Activated CD8-positive, alpha-beta T cell treated with anti-CD3 and anti-CD28 coated beads for 36 hours (primary cell): Measurements from ENCODE around the gene BDP1. TPM values are rescaled to one million over a fixed set of nuclear protein-coding genes. Genes with fewer than 3 reads are reported as not detected.

Experiments used
- ATAC-seq: fragments of 200-7000 bp; cut with Tn5 transposase; one replicate; pipeline ENCODE4 v1.10.0; 2021; ENCODE audit warnings: mild to moderate bottlenecking, moderate library complexity
- CTCF ChIA-PET: fragments of 350-600 bp; sonication (Branson Sonifier 250); formaldehyde crosslinking; loops from one replicate; lab custom pipeline; 2021; ENCODE audit warnings: antibody characterized with exemption; lab: Charles Lee
- POLR2A ChIA-PET: fragments of 350-600 bp; sonication (Branson Sonifier 250); formaldehyde crosslinking; loops from one replicate; lab custom pipeline; 2021; ENCODE audit warnings: antibody characterized with exemption; lab: Charles Lee
- DNase-seq: peaks from one replicate; pipeline ENCODE4 v3.0.0-alpha.2; 2020
- H3K27ac Mint-ChIP-seq: one replicate; pipeline ENCODE4 v1.8.0; 2021; ENCODE audit warnings: mild to moderate bottlenecking, mixed read lengths
- H3K27me3 Mint-ChIP-seq: one replicate; pipeline ENCODE4 v1.8.0; 2021; ENCODE audit warnings: mixed read lengths
- H3K36me3 Mint-ChIP-seq: one replicate; pipeline ENCODE4 v1.8.0; 2021; ENCODE audit warnings: low read depth, mixed read lengths
- H3K4me1 Mint-ChIP-seq: one replicate; pipeline ENCODE4 v1.8.0; 2021; ENCODE audit warnings: low read depth, mixed read lengths
- H3K4me3 Mint-ChIP-seq: one replicate; pipeline ENCODE4 v1.8.0; 2021; ENCODE audit warnings: mild to moderate bottlenecking, moderate library complexity, mixed read lengths
- H3K9me3 Mint-ChIP-seq: one replicate; pipeline ENCODE4 v1.8.0; 2021; ENCODE audit warnings: mixed read lengths
- intact Hi-C: fragments of 100-400 bp; cut with micrococcal nuclease; formaldehyde crosslinking; loops from one replicate; pipeline ENCODE4 v1.10.0; 2022
- total RNA-seq, 2 experiments: library from RNA; stranded (reverse); gene quantifications; one replicate each; pipeline ENCODE4 v1.2.3, GENCODE V29; 2021
- TF ChIP-seq, protein P1 (sequence below): fragments of 200-600 bp; IDR thresholded peaks from one replicate; pipeline ENCODE4 v1.8.0; 2022; ENCODE audit warnings: antibody characterized with exemption, mild to moderate bottlenecking

Gene BDP1
- total RNA-seq, 2 experiments from 2014 or later = 26.8 TPM

DNA sequence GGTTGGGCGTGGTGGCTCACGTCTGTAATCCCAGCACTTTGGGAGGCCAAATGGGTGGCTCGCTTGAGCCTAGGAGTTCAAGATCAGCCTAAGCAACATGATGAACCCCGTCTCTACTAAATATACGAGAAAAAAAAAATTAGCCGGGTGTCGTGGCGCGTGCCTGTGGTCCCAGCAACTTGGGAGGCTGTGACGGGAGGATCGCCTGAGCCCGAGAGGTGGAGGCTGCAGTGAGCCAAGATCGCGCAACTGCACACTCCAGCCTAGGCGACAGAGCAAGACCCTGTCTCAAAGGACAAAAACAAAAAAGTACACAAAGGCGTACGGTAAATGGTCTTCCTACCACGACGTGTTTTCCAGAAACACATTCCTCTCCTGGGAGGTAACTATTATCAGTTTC, 538 bp upstream of the BDP1 start:
- Mint-ChIP-seq H3K36me3 (peaks cover 22% of the 10 kb centered on the region), H3K27me3 (peaks cover 7% of the 10 kb centered on the region), H3K4me1 (peaks cover 20% of the 10 kb centered on the region), H3K9me3 (no peaks in the 10 kb centered on the region), H3K4me3 (peak overlapping the region; percentile 96), H3K27ac (peak overlapping the region; percentile 99)
- intact Hi-C loops = no loop called here
- POLR2A ChIA-PET = interaction anchor here (1.2 to 1.6 kb wide), 4 partner anchors 33 to 146 kb away, joined by 3 to 4 read pairs (median 4); no protein-coding TSS in a partner anchor
- CTCF ChIA-PET = no interaction called here
- ATAC-seq (no peak), DNase-seq (no peak)
- TF ChIP-seq, protein P1, sequence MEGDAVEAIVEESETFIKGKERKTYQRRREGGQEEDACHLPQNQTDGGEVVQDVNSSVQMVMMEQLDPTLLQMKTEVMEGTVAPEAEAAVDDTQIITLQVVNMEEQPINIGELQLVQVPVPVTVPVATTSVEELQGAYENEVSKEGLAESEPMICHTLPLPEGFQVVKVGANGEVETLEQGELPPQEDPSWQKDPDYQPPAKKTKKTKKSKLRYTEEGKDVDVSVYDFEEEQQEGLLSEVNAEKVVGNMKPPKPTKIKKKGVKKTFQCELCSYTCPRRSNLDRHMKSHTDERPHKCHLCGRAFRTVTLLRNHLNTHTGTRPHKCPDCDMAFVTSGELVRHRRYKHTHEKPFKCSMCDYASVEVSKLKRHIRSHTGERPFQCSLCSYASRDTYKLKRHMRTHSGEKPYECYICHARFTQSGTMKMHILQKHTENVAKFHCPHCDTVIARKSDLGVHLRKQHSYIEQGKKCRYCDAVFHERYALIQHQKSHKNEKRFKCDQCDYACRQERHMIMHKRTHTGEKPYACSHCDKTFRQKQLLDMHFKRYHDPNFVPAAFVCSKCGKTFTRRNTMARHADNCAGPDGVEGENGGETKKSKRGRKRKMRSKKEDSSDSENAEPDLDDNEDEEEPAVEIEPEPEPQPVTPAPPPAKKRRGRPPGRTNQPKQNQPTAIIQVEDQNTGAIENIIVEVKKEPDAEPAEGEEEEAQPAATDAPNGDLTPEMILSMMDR = no peak

- ATAC-seq (no peak), DNase-seq (no peak)
- POLR2A ChIA-PET = interaction anchor here (1.4 to 1.6 kb wide), 2 partner anchors 32 to 132 kb away, joined by 3 to 4 read pairs; no protein-coding TSS in a partner anchor
- H3K9me3 Mint-ChIP-seq = no peaks in the 10 kb centered on the region
- peaks cover 2% of the 10 kb centered on the region for H3K27me3 Mint-ChIP-seq
- H3K4me1 Mint-ChIP-seq = peaks cover 20% of the 10 kb centered on the region
- TF ChIP-seq, protein P1 = no peak
- peak overlapping the region; percentile 96 for H3K4me3 Mint-ChIP-seq
- CTCF ChIA-PET = no interaction called here
- intact Hi-C loops = no loop called here
- H3K36me3 Mint-ChIP-seq = peaks cover 22% of the 10 kb centered on the region
- peak overlapping the region; percentile 99 for H3K27ac Mint-ChIP-seq
Observed at GRCh38 chr5:71456362-71456743, 902 bp downstream of the BDP1 start.

- Mint-ChIP-seq H3K4me1 (peaks cover 20% of the 10 kb centered on the region), H3K4me3 (peak overlapping the region; percentile 96), H3K9me3 (no peaks in the 10 kb centered on the region), H3K36me3 (peaks cover 22% of the 10 kb centered on the region), H3K27me3 (no peaks in the 10 kb centered on the region), H3K27ac (peak overlapping the region; percentile 77)
- TF ChIP-seq, protein P1 = no peak
- CTCF ChIA-PET = no interaction called here
- no peak for ATAC-seq
- intact Hi-C loops = no loop called here
- DNase-seq = no peak
- POLR2A ChIA-PET = no interaction called here
Observed at GRCh38 chr5:71457106-71457505, 1.7 kb downstream of the BDP1 start.

GRCh38 chr5:71460693-71461092, 5.2 kb downstream of the BDP1 start:
- intact Hi-C loops = no loop called here
- Mint-ChIP-seq H3K4me3 (no peak overlapping the region), H3K9me3 (no peaks in the 10 kb centered on the region), H3K27me3 (no peaks in the 10 kb centered on the region), H3K4me1 (peaks cover 15% of the 10 kb centered on the region), H3K27ac (no peak overlapping the region), H3K36me3 (peaks cover 26% of the 10 kb centered on the region)
- no peak for DNase-seq
- TF ChIP-seq, protein P1 = no peak
- POLR2A ChIA-PET = interaction anchor here (0.6 to 1.2 kb wide), 4 partner anchors 8 to 1387 kb away, joined by 3 to 4 read pairs (median 4); no protein-coding TSS in a partner anchor
- CTCF ChIA-PET = interaction anchor here (1.8 to 2.9 kb wide), 2 partner anchors 9 to 15 kb away, joined by 5 to 21 read pairs; no protein-coding TSS in a partner anchor
- ATAC-seq = no peak

- Mint-ChIP-seq H3K4me1 (peaks cover 12% of the 10 kb centered on the region), H3K4me3 (no peak overlapping the region), H3K27me3 (no peaks in the 10 kb centered on the region), H3K9me3 (no peaks in the 10 kb centered on the region), H3K27ac (no peak overlapping the region), H3K36me3 (peaks cover 27% of the 10 kb centered on the region)
- TF ChIP-seq, protein P1 = no peak
- DNase-seq = no peak
- ChIA-PET CTCF (interaction anchor here (1.8 to 2.9 kb wide), 2 partner anchors 10 to 14 kb away, joined by 5 to 21 read pairs; no protein-coding TSS in a partner anchor), POLR2A (interaction anchor here (0.9 to 1.2 kb wide), 2 partner anchors 10 to 12 kb away, joined by 4 read pairs; no protein-coding TSS in a partner anchor)
- no peak for ATAC-seq
- intact Hi-C loops = no loop called here
Observed at GRCh38 chr5:71461360-71461759, 5.9 kb downstream of the BDP1 start.
